Neuronal stem cell (in vitro differentiated cells): Measurements from ENCODE around the gene COQ9.

Experiments used
- DNase-seq: peaks from one replicate; pipeline ENCODE4 v3.0.0-alpha.2; 2013; ENCODE audit warnings: low spot score
- H2AFZ ChIP-seq: one replicate; pipeline ENCODE4 v1.6.1; 2013; ENCODE audit warnings: mild to moderate bottlenecking, low read length, inconsistent platforms
- H2AK5ac ChIP-seq: 2 replicates; pipeline ENCODE4 v1.6.1; 2013; ENCODE audit warnings: low read depth, mild to moderate bottlenecking, inconsistent platforms, low read length, moderate library complexity, mixed read lengths
- H2BK120ac ChIP-seq: 2 replicates; pipeline ENCODE4 v1.6.1; 2013; ENCODE audit warnings: low read depth, mild to moderate bottlenecking, inconsistent platforms, low read length, moderate library complexity, mixed read lengths
- H2BK12ac ChIP-seq: one replicate; pipeline ENCODE4 v1.6.1; 2013; ENCODE audit warnings: low read length, inconsistent platforms
- H2BK15ac ChIP-seq: 2 replicates; pipeline ENCODE4 v1.6.1; 2013; ENCODE audit warnings: mild to moderate bottlenecking, low read length, inconsistent platforms, mixed read lengths
- H2BK5ac ChIP-seq: one replicate; pipeline ENCODE4 v1.6.1; 2013; ENCODE audit warnings: inconsistent platforms, mild to moderate bottlenecking, low read length, moderate library complexity
- H3K14ac ChIP-seq: one replicate; pipeline ENCODE4 v1.6.1; 2013; ENCODE audit warnings: low read length, inconsistent platforms
- H3K18ac ChIP-seq: 2 replicates; pipeline ENCODE4 v1.6.1; 2013; ENCODE audit warnings: low read length, inconsistent platforms
- H3K23ac ChIP-seq: 2 replicates; pipeline ENCODE4 v1.6.1; 2013; ENCODE audit warnings: low read depth, mild to moderate bottlenecking, mixed read lengths, low read length, inconsistent platforms; ENCODE audit not compliant: poor library complexity
- H3K27ac ChIP-seq: replicated peaks from 3 replicates; pipeline ENCODE4 v1.5.1; 2013; ENCODE audit warnings: low read length, inconsistent platforms
- H3K27me3 ChIP-seq, 3 experiments: 2 replicates each; pipeline ENCODE4 v1.6.1; 2013; ENCODE audit warnings: low read length in 3 of 3, mild to moderate bottlenecking in 2 of 3, inconsistent platforms in 1 of 3, low read depth in 1 of 3, mixed read lengths in 1 of 3, moderate library complexity in 1 of 3; ENCODE audit not compliant: control insufficient read depth in 3 of 3, insufficient read depth in 3 of 3
- H3K36me3 ChIP-seq, 2 donors: replicated peaks in 1 of 2; 2 replicates each; pipeline ENCODE4 v1.6.1; 2013; ENCODE audit warnings: low read length in 2 of 2; ENCODE audit not compliant: control insufficient read depth in 2 of 2, insufficient read depth in 2 of 2
- H3K4ac ChIP-seq: 2 replicates; pipeline ENCODE4 v1.6.1; 2013; ENCODE audit warnings: inconsistent platforms, mild to moderate bottlenecking, low read length, moderate library complexity
- H3K4me1 ChIP-seq, 2 donors: 1 replicate in 1 of 2; 2 replicates in 1 of 2; pipeline ENCODE4 v1.6.1; 2013; ENCODE audit warnings: low read length in 2 of 2, low read depth in 1 of 2; ENCODE audit not compliant: control insufficient read depth in 2 of 2, insufficient read depth in 1 of 2
- H3K4me2 ChIP-seq: one replicate; pipeline ENCODE4 v1.6.1; 2013; ENCODE audit warnings: mild to moderate bottlenecking, low read length, inconsistent platforms; ENCODE audit not compliant: insufficient read depth, poor library complexity, severe bottlenecking
- H3K4me3 ChIP-seq, 2 donors: 2 replicates each; pipeline ENCODE4 v1.5.1; 2013; ENCODE audit warnings: low read length in 2 of 2, mild to moderate bottlenecking in 2 of 2, inconsistent platforms in 1 of 2, moderate library complexity in 1 of 2
- H3K79me1 ChIP-seq: one replicate; pipeline ENCODE4 v1.6.1; 2013; ENCODE audit warnings: low read depth, mild to moderate bottlenecking, inconsistent platforms, low read length, moderate library complexity
- H3K9ac ChIP-seq: one replicate; pipeline ENCODE4 v1.6.1; 2013; ENCODE audit warnings: mild to moderate bottlenecking, low read depth, low read length, inconsistent platforms; ENCODE audit not compliant: poor library complexity
- H3K9me3 ChIP-seq, 2 donors: replicated peaks in 1 of 2; 2 replicates each; pipeline versions ENCODE3 to v1.6.1; 2013; ENCODE audit warnings: low read length in 2 of 2, mild to moderate bottlenecking in 2 of 2, inconsistent platforms in 1 of 2, low read depth in 1 of 2, mixed read lengths in 1 of 2, moderate library complexity in 1 of 2; ENCODE audit not compliant: control insufficient read depth in 2 of 2, insufficient read depth in 1 of 2
- H4K8ac ChIP-seq: one replicate; pipeline ENCODE4 v1.6.1; 2013; ENCODE audit warnings: low read depth, mild to moderate bottlenecking, inconsistent platforms, low read length, moderate library complexity
- H4K91ac ChIP-seq: one replicate; pipeline ENCODE4 v1.6.1; 2013; ENCODE audit warnings: low read length, low read depth, mild to moderate bottlenecking, inconsistent platforms; ENCODE audit not compliant: poor library complexity
- WGBS, 2 donors: extraction: QIAGEN DNeasy Blood & Tissue Kit; methylation state at CpG; one replicate each; pipeline ENCODE4 v1.1.7; 2013; ENCODE audit warnings: missing lambda C conversion rate in 2 of 2, mixed read lengths in 1 of 2; ENCODE audit not compliant: insufficient read length in 2 of 2, insufficient replicate concordance in 1 of 2; ENCODE audit errors: extremely low coverage in 2 of 2; 5-methylcytosine and 5-hydroxymethylcytosine counted together

COQ9 gene

GRCh38 chr16:57473906-57474305 lies 26.6 kb downstream of the COQ9 start:
- Histone ChIP-seq H3K14ac (no peak overlapping the region), H2BK15ac (no peak overlapping the region), H2AFZ (no peak overlapping the region), H2BK120ac (no peak overlapping the region), H3K79me1 (peaks cover 4% of the 10 kb centered on the region), H3K18ac (no peak overlapping the region), H2AK5ac (no peak overlapping the region), H3K27me3 (no peaks in the 10 kb centered on the region), H3K9ac (peak overlapping the region; percentile 35), H3K4ac (no peak overlapping the region), H4K91ac (no peak overlapping the region), H4K8ac (no peak overlapping the region), H2BK12ac (no peak overlapping the region), H3K36me3 (peaks cover 46 to 51% of the 10 kb centered on the region in 2 donors), H3K27ac (no peak overlapping the region), H3K4me1 (peaks cover 22% of the 10 kb centered on the region in 2 donors), H3K4me2 (no peak overlapping the region), H3K23ac (no peak overlapping the region), H3K4me3 (no peak overlapping the region), H2BK5ac (no peak overlapping the region), H3K9me3 (no peaks in the 10 kb centered on the region)
- WGBS, 2 donors = no CpG with 5 or more reads among the region's 8 CpGs
- DNase-seq = no peak

GRCh38 chr16:57474671-57475661 lies 27.7 kb downstream of the COQ9 start:
- peak overlapping the region; percentile 89 for H3K23ac ChIP-seq
- no peak overlapping the region for H3K14ac ChIP-seq
- no peak overlapping the region for H4K8ac ChIP-seq
- no peak overlapping the region for H4K91ac ChIP-seq
- H2BK12ac ChIP-seq = no peak overlapping the region
- no peak overlapping the region for H3K4me3 ChIP-seq
- no peak for DNase-seq
- H3K27ac ChIP-seq = no peak overlapping the region
- no peak overlapping the region for H2BK5ac ChIP-seq
- H3K4me2 ChIP-seq = no peak overlapping the region
- no peak overlapping the region for H2AK5ac ChIP-seq
- H2AFZ ChIP-seq = no peak overlapping the region
- H3K9me3 ChIP-seq = no peaks in the 10 kb centered on the region
- H3K9ac ChIP-seq = peak overlapping the region; percentile 15
- WGBS, 2 donors = no CpG with 5 or more reads among the region's 30 CpGs
- H3K36me3 ChIP-seq = peaks cover 35 to 41% of the 10 kb centered on the region in 2 donors
- H2BK120ac ChIP-seq = no peak overlapping the region
- no peak overlapping the region for H2BK15ac ChIP-seq
- H3K4ac ChIP-seq = peak overlapping the region; percentile 80
- no peaks in the 10 kb centered on the region for H3K27me3 ChIP-seq
- H3K79me1 ChIP-seq = peaks cover 4% of the 10 kb centered on the region
- peaks cover 28 to 30% of the 10 kb centered on the region in 2 donors for H3K4me1 ChIP-seq
- H3K18ac ChIP-seq = peak overlapping the region; percentile 8

- Histone ChIP-seq H3K9me3 (no peaks in the 10 kb centered on the region), H3K36me3 (peaks cover 27 to 32% of the 10 kb centered on the region in 2 donors), H3K4me2 (no peak overlapping the region), H3K4me3 (no peak overlapping the region), H3K18ac (peak overlapping the region; percentile 6), H3K23ac (no peak overlapping the region), H4K8ac (no peak overlapping the region), H3K14ac (no peak overlapping the region), H4K91ac (no peak overlapping the region), H3K4ac (no peak overlapping the region), H2AFZ (peak overlapping the region; percentile 57), H3K27ac (peak overlapping the region; percentile 3), H2BK15ac (no peak overlapping the region), H2BK120ac (no peak overlapping the region), H2AK5ac (no peak overlapping the region), H3K9ac (no peak overlapping the region), H2BK12ac (no peak overlapping the region), H2BK5ac (peak overlapping the region; percentile 62), H3K27me3 (no peaks in the 10 kb centered on the region), H3K79me1 (peaks cover 4% of the 10 kb centered on the region), H3K4me1 (peaks cover 33 to 35% of the 10 kb centered on the region in 2 donors)
- no CpG with 5 or more reads among the region's 12 CpGs for WGBS, 2 donors
- DNase-seq = no peak
Measured at GRCh38 chr16:57475711-57476339, 28.5 kb downstream of the COQ9 start.
